Myocyte (in vitro differentiated cells): ENCODE data around the gene CFAP97. TPM values are rescaled to one million over a fixed set of nuclear protein-coding genes. Genes with fewer than 3 reads are reported as not detected.
"Not testable (repeated sequence)": the region's sequence is repeated elsewhere in the genome, so short reads cannot be mapped to it uniquely, and the experiment has no call there.

Source experiments
- DNase-seq: peaks from one replicate; pipeline ENCODE4 v3.0.0-alpha.2; 2012; ENCODE audit warnings: low read depth
- total RNA-seq: library from RNA; depleted of rRNA; stranded (reverse); fragments of >200 nt; gene quantifications from 2 replicates; pipeline ENCODE4 v1.2.3, GENCODE V29; 2014

Gene CFAP97
- total RNA-seq, 1 donor from 2014 or later, result 36.2 TPM

DNA sequence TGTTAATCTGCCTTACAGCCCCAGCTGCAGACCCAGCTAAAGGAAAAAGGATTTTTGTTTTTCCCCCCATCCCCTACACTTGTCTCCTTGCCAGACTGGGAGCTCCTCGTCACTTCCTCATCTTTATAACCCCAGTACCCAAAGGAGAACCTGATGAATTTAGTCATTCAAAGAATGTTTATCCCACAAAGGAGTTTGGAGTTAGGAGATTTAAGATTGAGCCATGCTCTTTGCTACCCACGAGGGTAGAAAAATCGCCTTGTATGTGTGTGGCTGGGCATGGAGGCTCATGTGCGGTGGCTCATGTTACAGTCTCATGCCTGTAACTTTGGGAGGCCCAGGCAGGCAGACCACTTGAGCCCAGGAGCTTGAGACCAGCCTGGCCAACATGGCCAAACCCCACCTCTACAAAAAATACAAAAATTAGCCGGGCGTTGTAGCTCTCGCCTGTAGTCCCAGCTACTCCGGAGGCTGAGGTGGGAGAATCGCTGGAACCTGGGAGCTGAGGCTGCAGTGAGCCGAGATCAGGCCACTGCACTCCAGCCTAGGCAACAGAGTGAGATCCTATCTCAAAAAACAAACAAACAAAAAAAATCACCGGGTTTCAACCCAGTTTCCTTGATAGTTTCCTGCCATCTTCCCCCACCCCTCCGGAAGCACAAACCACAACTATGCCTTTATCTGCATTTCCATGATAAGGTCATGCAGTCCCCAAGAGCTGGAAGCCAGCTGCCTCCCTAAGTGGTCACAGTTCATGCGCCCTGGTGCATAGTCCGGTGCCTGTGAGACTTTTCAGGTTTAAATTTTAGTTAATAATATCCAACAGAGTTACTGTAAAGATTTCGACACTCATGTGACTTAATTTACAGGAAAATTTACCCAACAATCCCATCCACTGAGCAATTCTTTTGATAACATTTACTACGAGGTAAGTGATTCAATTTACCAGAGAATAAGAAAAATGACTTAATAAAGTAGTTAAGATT is 1.5 kb downstream of the CFAP97 start:
- no peak for DNase-seq

DNA sequence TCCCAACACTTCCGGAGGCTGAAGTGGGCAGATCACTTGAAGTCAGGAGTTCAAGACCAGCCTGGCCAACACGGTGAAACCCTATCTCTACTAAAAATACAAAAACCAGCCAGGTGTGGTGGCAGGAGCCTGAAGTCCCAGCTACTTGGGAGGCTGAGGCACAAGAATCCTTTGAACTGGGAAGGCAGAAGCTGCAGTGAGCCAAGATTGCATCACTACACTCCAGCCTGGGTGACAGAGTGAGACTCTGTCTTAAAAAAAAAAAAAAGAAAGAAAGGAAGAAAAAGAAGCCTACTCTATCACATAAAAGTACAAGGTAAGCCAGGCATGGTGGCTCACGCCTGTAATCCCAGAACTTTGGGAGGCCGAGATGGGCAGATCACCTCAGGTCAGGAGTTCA is 5.6 kb downstream of the CFAP97 start:
- DNase-seq, result not testable (repeated sequence)

DNA sequence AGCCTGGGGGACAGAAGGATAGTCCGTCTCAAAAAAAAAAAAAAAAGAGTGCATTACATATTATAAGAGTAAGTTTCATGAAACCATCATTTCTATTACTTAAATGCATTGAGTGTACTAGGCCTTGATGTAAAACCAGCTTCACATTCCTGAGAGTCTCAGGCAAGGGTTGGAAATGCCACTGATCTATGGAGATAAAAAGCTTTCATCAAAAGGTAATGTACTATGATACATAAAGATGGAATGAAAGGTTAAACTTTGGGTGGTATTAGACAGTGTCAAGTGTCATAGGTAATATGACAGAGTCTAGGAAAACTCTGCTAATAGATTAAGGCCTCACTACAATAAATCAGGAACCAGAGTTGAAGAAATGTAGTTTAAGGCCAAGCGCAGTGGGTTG is 7.4 kb downstream of the CFAP97 start:
- no peak for DNase-seq

DNA sequence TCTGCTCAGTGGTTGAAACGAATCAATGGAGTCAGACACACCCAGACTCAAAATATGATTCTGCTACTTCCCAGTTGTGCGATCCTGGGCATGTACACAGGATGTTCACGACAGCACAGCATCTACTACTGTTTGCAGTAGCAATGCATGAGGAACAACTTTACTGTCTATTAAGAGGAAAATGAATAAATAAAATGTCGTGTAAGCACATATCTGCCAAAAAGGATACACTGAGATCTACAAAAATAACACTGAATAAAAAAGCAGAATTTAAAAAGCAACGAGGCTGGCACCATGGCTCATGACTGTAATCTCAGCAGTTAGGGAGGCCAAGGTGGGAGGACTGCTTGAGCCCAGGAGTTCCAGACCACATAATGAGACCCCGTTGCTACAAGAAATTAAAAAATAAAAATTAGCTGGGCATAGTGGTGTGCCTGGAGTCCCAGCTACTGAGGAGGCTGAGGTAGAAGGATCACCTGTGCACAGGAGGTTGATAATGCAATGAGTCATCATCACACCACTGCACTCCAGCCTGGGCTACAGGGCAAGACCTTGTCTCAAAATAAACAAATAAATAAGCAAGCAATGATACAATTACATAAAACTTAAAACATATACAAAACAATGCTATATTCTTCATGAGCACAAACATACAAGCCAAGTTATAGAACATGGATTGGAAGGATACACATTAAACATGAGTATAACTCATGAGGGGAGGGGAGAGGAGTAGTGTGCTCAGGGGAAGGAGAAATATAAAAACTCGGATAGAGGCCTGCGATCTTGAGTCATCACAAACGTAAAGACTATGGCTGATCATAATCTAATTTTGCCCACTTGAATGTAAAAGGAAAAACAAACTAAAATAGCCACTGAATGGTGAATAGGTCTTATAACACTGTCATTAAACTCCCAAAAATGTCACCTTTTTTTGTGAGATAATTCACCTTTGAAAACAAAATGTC is 8.6 kb downstream of the CFAP97 start:
- DNase-seq, result no peak

DNA sequence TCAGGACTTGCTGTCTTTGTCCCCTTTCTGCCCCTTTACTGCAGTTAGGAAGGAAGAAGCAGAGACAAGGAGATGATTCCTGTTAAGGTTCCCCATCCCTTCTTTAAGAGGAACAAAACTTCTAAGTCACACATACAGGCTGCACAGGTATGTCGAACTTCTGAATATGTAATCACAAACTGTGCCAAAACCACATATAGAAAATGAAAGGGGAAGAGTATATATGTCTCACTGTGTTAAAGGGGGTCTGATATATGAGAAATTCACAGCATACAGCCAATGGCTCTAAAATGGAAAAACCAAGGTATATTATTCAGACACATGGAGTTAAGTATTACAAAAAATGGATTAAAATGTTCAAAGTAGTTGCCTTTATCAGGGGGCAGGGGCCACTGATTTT is 11.7 kb downstream of the CFAP97 start:
- no peak for DNase-seq

DNA sequence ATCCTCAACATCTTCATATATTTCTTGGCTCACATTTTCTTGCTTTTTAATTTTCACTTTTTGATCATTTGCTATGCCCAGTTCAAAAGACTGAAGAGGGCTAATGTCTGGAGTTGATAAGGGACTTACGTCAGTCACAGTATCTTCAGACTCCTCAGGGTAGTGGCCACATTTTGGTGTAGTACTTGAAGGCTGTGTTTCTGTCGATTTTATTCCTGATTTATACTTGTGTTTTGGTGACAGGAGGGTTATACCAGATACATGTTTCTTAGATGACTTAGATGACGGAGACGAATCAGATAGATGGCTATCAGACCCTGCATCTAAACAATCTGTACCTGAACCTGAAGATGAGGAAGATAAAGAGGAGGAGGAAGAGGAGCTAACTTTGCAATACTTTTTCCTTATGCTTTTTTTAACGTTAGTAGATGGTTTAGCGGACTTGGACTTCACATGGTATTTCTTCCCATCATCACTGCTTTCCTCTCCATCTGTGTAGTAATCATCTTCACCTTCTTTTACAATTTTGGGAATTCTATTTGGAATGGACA is 13.4 kb downstream of the CFAP97 start:
- DNase-seq, result no peak

DNA sequence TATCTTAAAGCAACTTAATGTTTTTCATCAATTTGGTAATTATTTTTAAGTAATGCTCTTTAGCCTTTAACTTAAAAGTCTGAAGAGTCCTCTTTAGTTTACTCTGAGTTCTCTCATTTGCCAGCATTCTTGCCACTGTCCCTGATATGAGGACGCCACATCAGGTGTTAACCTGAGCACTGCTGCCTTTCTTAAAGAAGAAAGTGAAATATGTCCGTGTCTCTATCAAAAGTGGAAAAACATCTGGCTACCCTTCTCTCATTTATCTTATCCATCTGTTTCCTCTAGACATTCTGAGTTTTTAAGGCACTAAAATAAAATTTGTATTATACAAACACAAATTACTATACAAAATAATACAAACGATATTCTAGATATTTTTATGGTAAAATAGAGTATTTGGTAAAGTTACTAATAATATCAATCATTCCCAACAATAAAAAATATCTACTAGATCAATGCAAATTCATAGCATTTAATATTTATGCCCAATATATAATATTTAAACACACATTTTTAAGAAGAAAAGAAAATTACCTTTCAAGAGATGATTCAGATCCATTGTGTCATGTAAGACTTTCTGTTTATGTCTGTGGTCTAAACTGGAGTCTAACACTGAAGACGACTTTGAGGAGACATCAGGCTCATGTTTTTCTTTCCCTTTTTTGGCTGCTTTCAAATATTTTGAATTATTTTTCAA is 14.0 kb downstream of the CFAP97 start:
- no peak for DNase-seq

DNA sequence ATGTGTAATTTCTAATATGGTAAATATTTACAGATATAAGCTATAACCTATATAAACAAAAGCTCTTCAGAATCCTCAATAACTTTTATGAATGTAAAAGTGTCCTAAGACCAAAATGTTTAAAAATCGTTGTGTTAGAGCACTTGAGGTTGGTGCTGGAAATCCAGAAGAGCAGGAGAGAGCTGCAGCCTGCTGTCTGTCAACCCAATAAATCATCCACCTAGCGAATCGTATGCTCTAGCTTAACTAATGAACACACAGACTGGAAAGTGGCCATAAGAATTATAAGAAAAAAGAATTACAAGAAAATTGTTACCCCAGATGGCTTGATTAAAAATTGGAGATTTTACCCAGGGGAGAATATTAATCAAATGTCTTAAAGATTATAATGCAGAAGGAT is 17.0 kb downstream of the CFAP97 start:
- no peak for DNase-seq

DNA sequence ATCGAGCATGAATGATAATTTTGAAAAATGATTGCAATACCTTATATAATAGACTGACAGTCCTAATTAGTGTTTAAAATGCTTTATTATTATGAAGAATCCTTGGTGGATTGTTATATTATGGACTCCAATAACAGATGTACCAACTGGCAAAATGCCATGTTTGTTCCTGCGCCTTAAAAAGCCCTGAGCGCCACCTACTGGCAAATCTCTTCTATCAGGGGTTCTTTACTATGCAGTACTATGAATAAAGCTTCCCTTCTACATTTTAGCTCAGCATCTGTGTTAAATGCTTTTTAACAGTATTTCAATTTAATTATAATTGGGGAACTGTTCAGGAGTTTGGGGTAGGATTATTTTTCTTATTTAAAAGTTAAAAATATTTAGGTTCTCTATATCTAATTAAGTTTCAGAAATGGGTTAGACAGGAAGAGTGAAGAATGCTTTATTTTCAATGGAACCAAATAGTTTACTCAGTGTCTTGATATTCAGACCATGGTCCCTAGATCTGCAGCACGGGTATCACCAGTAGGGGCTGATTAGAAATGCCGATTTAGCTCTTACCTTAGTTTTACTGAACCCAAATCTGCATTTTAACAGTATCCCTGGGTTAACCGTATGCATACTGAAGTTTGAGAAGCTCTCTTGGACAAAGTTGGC is 20.0 kb downstream of the CFAP97 start:
- peak; percentile 92 for DNase-seq

DNA sequence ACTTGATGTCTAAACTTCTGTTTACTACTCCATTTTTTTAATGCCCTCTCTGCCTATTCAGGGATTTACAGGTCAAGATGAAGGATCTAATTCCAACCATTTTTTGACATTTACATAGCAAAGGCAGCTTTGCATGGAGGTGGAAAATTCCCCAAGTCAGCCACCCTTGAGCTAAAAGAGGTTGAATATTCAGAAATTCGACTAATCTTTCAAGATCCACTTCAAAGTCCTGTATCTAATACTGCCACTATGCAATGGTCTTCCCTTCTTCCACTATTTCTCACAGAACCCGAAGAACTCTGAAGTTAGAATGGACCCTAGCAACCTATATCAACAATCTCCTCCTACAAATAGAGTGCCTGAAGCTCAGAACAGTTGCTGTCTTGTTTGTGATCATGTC is 21.6 kb downstream of the CFAP97 start:
- DNase-seq, result no peak

DNA sequence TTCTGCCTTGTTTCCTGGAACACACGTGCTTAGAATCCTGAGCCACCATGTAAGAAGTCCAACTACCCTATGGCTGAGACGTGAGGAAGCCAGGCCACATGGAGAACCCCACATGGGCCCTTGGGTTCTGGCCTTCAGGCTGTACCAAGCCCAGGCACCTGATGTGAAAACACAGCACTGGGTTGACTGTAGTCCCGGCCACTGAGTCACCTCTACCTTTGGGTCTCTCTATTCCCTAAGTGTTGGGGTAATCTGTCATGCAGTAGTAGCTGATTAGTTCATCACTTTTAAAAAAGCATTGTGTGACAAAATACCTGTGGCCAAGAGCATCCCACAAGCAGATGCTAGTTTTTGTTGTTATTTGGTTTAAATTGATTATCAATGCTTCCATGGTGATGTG is 24.3 kb downstream of the CFAP97 start:
- no peak for DNase-seq

DNA sequence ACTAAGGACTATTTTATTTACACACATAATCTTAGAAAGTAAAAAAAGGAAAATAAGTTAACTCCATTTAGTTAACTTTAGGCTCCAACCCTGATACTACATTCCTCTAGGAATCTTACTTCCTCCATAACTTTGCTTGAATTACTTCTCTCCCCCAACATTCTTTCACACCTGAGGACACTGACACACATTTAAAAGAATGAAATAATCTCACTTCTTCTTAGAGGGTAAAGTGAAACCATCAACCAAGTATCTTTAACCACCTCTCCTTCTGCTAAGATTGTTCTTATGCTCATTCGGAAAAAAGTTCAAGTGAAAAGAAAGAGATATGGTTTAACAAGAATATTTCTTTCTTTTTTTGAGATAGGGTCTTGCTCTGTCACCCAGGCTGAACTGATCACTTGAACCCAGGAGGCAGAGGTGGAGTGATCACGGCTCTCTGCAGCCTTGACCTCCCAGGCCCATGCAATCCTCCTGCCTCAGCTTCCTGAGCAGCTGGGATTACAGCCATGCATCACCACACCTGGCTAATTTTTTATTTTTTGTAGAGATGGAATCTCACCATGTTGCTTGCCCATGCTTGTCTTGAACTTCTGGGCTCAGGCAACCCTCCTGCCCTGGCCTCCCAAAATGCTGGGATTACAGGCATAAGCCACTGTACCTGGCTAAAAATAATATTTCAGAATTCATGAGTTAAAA is 32.3 kb downstream of the CFAP97 start:
- DNase-seq, result no peak

DNA sequence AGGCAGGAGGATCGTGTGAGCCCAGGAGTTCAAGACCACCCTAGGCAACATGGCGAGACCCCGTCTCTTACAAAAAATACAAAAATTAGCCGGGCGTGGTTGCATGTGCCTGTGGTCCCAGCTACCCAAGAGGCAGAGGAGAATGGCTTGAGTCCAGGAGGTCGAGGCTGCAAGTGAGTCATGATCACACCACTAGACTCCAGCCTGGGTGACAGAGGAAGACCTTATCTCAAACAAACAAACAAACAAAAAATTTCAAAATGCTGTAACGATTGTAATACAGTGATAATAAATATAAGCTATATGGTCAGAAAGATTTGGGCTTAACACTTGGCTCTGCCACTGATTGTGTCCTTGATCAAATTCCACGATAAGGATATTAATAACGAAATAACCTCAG is 36.6 kb downstream of the CFAP97 start:
- peak; percentile 55 for DNase-seq

DNA sequence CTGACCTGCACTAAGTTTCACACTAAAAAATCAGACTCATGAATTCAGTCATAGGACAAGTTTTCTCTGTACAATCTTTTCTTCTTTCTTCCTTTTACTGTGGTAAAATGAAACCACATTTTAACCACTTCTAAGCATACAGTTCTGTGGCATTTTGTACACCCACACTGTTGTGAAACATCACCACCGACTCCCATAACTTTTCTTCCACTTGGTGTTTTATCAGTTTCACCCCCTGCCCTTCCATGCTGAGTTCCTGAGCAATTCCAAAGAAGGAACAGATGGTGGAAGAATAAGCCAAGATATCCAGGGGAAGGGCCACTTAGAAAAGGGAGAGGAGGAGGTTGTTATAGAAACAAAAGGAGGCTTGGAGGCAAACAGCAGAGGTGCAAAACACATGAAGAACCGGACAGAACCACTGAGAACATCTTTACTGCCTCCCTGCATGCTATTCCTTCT is 38.2 kb downstream of the CFAP97 start:
- peak; percentile 62 for DNase-seq

DNA sequence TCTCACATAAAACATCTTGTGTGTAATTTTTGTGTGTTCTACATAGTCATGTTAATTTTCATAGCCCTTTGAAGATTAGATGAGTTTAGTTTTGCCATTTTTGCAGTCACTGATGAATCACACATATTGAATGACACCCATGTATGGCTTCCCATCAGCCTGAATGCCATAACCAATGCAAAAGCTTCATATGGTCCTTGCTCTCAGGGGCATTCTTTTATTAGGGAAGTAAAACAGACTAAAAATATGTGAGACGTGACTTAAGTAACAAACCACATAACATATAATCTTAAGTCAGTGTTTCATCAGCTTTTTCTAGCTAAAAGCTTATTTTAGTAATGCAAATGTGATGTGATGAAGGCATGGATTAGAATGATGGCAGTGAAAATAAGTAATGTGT is 52.5 kb downstream of the CFAP97 start:
- DNase-seq, result no peak

DNA sequence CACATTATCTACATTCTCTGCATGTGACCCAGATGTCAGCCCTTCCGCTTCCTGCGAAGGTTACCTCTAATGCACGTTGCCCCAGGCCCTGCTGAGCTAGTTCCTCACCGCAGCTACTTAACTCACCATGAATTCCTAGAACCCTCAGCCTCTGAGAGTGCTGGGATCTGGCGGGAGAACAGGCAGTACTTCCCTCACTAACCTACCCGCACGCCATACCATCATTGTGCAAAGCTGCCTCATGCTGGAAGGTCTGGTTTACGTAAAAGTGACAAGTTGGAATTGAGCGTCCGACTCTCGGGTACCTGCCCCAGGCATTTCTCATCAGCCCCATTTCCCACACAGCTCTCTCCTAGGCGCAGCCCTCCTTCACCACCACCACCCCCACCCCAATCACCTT is 54.4 kb downstream of the CFAP97 start:
- no peak for DNase-seq

DNA sequence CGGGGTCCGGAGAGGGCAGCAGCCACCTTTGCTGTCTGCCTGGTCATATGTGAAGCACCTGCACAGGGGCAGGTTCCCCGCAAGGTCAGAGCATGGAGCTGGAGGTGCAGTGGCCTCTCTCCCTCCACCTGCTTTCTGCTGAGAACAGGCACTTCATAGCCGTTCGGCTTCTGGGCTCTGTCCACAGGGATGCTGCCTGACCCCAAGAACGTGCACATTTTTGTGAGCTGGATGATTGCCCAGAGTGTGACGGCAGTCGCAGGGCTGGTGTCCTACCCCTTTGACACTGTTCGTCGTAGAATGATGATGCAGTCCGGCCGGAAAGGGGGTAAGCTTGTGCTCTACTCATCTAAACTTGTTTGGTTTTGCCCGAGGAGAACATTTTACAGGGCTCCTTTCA is 58.2 kb downstream of the CFAP97 start:
- no peak for DNase-seq

DNA sequence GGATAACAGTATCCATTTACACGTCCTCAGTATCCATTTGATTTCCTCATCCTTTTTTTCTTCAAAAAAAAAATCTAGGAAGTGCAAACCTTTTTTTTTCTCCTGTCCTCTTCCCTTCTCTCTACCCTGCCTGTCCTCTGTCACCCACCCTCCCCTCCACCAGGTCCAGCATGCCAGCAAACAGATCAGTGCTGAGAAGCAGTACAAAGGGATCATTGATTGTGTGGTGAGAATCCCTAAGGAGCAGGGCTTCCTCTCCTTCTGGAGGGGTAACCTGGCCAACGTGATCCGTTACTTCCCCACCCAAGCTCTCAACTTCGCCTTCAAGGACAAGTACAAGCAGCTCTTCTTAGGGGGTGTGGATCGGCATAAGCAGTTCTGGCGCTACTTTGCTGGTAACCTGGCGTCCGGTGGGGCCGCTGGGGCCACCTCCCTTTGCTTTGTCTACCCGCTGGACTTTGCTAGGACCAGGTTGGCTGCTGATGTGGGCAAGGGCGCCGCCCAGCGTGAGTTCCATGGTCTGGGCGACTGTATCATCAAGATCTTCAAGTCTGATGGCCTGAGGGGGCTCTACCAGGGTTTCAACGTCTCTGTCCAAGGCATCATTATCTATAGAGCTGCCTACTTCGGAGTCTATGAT is 59.1 kb downstream of the CFAP97 start:
- no peak for DNase-seq

DNA sequence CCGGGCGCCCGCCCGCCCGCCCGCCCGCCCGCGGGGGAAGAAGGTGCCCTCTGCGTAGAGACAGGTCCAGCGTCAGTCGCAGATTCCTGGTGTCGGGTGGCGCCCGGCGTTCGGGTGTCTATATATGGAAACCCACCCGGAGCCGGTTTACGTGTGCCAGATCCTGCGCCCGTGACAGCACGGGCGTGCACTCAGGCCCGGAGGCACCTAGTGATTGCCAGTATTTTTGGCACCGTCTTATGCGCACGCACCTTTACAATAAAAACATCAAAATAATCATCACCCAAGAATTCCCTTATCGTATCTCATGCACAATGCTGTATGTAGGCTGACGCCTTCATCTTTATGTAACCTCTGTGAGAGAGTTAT is 60.2 kb downstream of the CFAP97 start:
- DNase-seq, result peak; percentile 68
